Fibroblast of skin of left biceps (primary cell): ENCODE results near the gene PLEK.
"Not testable (repeated sequence)": the region's sequence is repeated elsewhere in the genome, so short reads cannot be mapped to it uniquely, and the experiment has no call there.

ENCODE experiments used
- DNase-seq, 2 experiments: peaks; one replicate each; pipeline ENCODE4 v3.0.0-alpha.2; 2013; ENCODE audit warnings: low read depth in 2 of 2

Gene PLEK

GRCh38 chr2:68384485-68385107, 19.5 kb downstream of the PLEK start:
- DNase-seq = no peak

- DNase-seq = no peak
Measured at GRCh38 chr2:68385220-68385906, 20.3 kb downstream of the PLEK start.

- no peak for DNase-seq
Measured at GRCh38 chr2:68385907-68386287, 20.8 kb downstream of the PLEK start.

GRCh38 chr2:68386365-68386764, 21.3 kb downstream of the PLEK start:
- no peak for DNase-seq

- DNase-seq = no peak
Measured at GRCh38 chr2:68387408-68388350, 22.6 kb downstream of the PLEK start.

- DNase-seq = no peak
Measured at GRCh38 chr2:68388358-68388757, 23.3 kb downstream of the PLEK start.

GRCh38 chr2:68388772-68389171, 23.7 kb downstream of the PLEK start:
- DNase-seq = no peak

GRCh38 chr2:68390114-68390513, 25.0 kb downstream of the PLEK start:
- no peak for DNase-seq

GRCh38 chr2:68390586-68390985, 25.5 kb downstream of the PLEK start:
- DNase-seq = no peak

- no peak for DNase-seq
Measured at GRCh38 chr2:68391099-68391498, 26.0 kb downstream of the PLEK start.

- DNase-seq = no peak
Measured at GRCh38 chr2:68391869-68392268, 26.8 kb downstream of the PLEK start.

- no peak for DNase-seq
Measured at GRCh38 chr2:68396093-68396492, 31.0 kb downstream of the PLEK start.

GRCh38 chr2:68397704-68398263, 32.7 kb downstream of the PLEK start:
- DNase-seq = not testable (repeated sequence)

- DNase-seq = no peak
Measured at GRCh38 chr2:68403199-68403644, 38.1 kb downstream of the PLEK start.

GRCh38 chr2:68404164-68404563, 39.1 kb downstream of the PLEK start:
- no peak for DNase-seq

GRCh38 chr2:68404893-68405799, 40.1 kb downstream of the PLEK start:
- no peak for DNase-seq

- no peak for DNase-seq
Measured at GRCh38 chr2:68411397-68412126, 46.5 kb downstream of the PLEK start.

- no peak for DNase-seq
Measured at GRCh38 chr2:68412127-68412819, 47.2 kb downstream of the PLEK start.

GRCh38 chr2:68413466-68413865, 48.4 kb downstream of the PLEK start:
- no peak for DNase-seq

GRCh38 chr2:68414452-68414851, 49.4 kb downstream of the PLEK start:
- no peak for DNase-seq
